Smooth muscle cell of the brain vasculature (primary cell): ENCODE results near the gene SLA2.
"Not testable (repeated sequence)": the region's sequence is repeated elsewhere in the genome, so short reads cannot be mapped to it uniquely, and the experiment has no call there.

Experiments used
- DNase-seq: peaks from one replicate; pipeline ENCODE4 v3.0.0-alpha.2; 2012; ENCODE audit warnings: low read depth, low spot score

SLA2 gene

GRCh38 chr20:36574366-36575135 is 71.4 kb downstream of the SLA2 start:
- no peak for DNase-seq

GRCh38 chr20:36573798-36574365 is 72.1 kb downstream of the SLA2 start:
- no peak for DNase-seq

GRCh38 chr20:36573103-36573797 is 72.7 kb downstream of the SLA2 start, which contains the start of gene TGIF2:
Gene TGIF2 (plus strand): TSS chr20:36573597. CDS start chr20:36578775, 5,178 bp downstream.
- no peak for DNase-seq

GRCh38 chr20:36572701-36573102 is 73.3 kb downstream of the SLA2 start:
- no peak for DNase-seq

- no peak for DNase-seq
These were observed 74.2 kb downstream of the SLA2 start for GRCh38 chr20:36571564-36572504.

- DNase-seq, result no peak
These were observed 76.1 kb downstream of the SLA2 start for GRCh38 chr20:36569847-36570429.

- DNase-seq, result no peak
These were observed 80.5 kb downstream of the SLA2 start for GRCh38 chr20:36565520-36565919.

- DNase-seq, result not testable (repeated sequence)
These were observed 81.3 kb downstream of the SLA2 start for GRCh38 chr20:36564726-36565121.

GRCh38 chr20:36564078-36564725 is 81.8 kb downstream of the SLA2 start:
- DNase-seq, result not testable (repeated sequence)

- DNase-seq, result no peak
These were observed 82.6 kb downstream of the SLA2 start for GRCh38 chr20:36563374-36563773.

- no peak for DNase-seq
These were observed 83.3 kb downstream of the SLA2 start for GRCh38 chr20:36562724-36563123.
